ENCODE data around the gene FIBCD1.

Gene FIBCD1

DNA sequence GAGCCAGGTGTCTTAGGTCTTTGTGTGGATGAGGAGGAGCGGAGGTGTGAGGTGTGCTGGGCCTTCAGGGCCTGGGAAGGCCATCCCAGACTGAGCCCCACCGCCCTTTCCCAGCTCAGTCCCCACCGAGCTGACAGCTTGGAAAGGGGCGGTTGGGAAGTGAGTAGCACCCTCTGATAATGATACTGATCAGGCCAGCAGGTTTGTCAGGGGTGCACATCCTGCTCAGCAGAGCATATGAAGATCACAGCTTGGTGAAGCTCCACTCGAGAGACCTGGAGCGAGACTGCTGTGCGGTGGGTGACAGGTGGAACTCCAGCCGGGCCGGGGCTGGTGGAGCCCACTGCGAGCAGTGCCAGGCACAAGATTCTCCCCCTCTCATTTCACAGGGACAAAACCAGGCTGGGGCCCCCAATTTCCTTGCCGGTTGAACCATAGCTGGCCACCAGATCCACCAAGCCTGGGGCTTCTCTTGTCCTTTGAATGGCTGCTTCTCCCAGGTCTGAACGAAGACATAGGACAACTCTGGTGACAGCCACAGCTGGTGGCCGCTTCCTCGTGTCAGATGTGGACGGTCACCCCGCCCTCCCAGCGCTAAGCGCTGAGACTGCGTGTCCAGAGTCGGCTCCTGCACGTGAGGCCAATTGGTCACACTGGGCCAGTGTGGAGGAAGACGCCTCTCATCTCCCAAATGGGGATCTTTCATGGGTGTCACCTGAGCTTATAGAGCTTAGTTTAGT, 50.7 kb downstream of the FIBCD1 start:
- Histone ChIP-seq H3K27me3 (ENCODE audit: insufficient read depth, low read depth) (no peaks in the 10 kb centered on the region), H4K20me1 (ENCODE audit: insufficient read depth) (no peaks in the 10 kb centered on the region), H3K9ac (no peak overlapping the region), H3K36me3 (ENCODE audit: insufficient read depth) (no peaks in the 10 kb centered on the region), H3K4me2 (no peak overlapping the region), H3K4me1 (ENCODE audit: low read depth, poor library complexity, severe bottlenecking) (no peaks in the 10 kb centered on the region), H3K4me3 (IDR thresholded peaks at IDR 0.05; ENCODE audit: insufficient read depth, low read depth, low read length) (no peak overlapping the region), H3K27ac (no peak overlapping the region), H2AFZ (ENCODE audit: low read depth) (no peak overlapping the region), H3K79me2 (ENCODE audit: insufficient read depth, low read depth) (no peaks in the 10 kb centered on the region)
- TF ChIP-seq, protein P1, sequence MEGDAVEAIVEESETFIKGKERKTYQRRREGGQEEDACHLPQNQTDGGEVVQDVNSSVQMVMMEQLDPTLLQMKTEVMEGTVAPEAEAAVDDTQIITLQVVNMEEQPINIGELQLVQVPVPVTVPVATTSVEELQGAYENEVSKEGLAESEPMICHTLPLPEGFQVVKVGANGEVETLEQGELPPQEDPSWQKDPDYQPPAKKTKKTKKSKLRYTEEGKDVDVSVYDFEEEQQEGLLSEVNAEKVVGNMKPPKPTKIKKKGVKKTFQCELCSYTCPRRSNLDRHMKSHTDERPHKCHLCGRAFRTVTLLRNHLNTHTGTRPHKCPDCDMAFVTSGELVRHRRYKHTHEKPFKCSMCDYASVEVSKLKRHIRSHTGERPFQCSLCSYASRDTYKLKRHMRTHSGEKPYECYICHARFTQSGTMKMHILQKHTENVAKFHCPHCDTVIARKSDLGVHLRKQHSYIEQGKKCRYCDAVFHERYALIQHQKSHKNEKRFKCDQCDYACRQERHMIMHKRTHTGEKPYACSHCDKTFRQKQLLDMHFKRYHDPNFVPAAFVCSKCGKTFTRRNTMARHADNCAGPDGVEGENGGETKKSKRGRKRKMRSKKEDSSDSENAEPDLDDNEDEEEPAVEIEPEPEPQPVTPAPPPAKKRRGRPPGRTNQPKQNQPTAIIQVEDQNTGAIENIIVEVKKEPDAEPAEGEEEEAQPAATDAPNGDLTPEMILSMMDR (conservative IDR thresholded peaks at IDR 0.05; ENCODE audit: low read depth, low read length): no peak

DNA sequence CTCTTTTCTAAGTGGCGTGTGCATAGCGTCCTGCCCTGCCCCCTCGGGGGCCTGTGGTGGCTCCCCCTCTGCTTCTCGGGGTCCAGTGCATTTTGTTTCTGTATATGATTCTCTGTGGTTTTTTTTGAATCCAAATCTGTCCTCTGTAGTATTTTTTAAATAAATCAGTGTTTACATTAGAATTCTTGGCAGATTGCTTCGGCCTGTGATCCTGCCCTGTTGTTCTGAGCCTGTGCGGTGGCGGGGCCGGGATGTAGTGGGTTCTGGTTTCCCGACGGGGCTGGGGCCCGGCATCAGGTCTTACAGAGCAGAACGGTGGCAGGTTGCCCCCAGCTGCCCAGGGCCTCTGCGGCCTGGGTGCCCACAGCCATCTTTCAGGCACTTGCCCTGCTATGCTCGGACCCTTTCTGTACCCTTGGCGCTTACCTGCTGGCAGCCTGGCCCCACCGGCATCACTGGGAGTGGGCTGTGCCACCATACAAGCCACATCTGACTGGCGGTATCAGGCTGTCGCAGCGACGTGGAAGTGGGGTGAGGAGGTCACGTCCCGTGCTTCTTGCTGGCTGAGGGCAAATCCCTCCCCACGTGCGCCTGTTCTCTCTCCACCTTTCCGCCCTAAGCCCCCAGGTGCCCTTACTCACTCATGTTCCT, 51.4 kb downstream of the FIBCD1 start:
- Histone ChIP-seq H2AFZ (ENCODE audit: low read depth) (no peak overlapping the region), H3K9ac (no peak overlapping the region)

DNA sequence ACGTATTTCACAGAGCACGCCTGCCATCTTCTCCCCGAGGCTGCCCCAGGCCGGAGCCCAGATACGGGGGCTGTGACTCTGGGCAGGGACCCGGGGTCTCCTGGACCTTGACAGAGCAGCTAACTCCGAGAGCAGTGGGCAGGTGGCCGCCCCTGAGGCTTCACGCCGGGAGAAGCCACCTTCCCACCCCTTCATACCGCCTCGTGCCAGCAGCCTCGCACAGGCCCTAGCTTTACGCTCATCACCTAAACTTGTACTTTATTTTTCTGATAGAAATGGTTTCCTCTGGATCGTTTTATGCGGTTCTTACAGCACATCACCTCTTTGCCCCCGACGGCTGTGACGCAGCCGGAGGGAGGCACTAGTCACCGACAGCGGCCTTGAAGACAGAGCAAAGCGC, 52.1 kb downstream of the FIBCD1 start:
- no peaks in the 10 kb centered on the region for H4K20me1 ChIP-seq (ENCODE audit: insufficient read depth)
- no peak overlapping the region for H3K4me2 ChIP-seq
- H3K9ac ChIP-seq: no peak overlapping the region
- no peak overlapping the region for H3K27ac ChIP-seq
- no peaks in the 10 kb centered on the region for H3K36me3 ChIP-seq (ENCODE audit: insufficient read depth)
- no peak overlapping the region for H3K4me3 ChIP-seq (IDR thresholded peaks at IDR 0.05; ENCODE audit: insufficient read depth, low read depth, low read length)
- no peaks in the 10 kb centered on the region for H3K4me1 ChIP-seq (ENCODE audit: low read depth, poor library complexity, severe bottlenecking)
- H3K27me3 ChIP-seq (ENCODE audit: insufficient read depth, low read depth): no peaks in the 10 kb centered on the region
- TF ChIP-seq, protein P1 (conservative IDR thresholded peaks at IDR 0.05; ENCODE audit: low read depth, low read length): no peak
- no peak overlapping the region for H2AFZ ChIP-seq (ENCODE audit: low read depth)
- H3K79me2 ChIP-seq (ENCODE audit: insufficient read depth, low read depth): no peaks in the 10 kb centered on the region

More for the DNA sequence above, 51.4 kb downstream of the FIBCD1 start:
- Histone ChIP-seq H3K36me3 (ENCODE audit: insufficient read depth) (no peaks in the 10 kb centered on the region), H3K27ac (no peak overlapping the region), H3K4me3 (IDR thresholded peaks at IDR 0.05; ENCODE audit: insufficient read depth, low read depth, low read length) (no peak overlapping the region), H3K4me2 (no peak overlapping the region), H3K4me1 (ENCODE audit: low read depth, poor library complexity, severe bottlenecking) (no peaks in the 10 kb centered on the region), H4K20me1 (ENCODE audit: insufficient read depth) (no peaks in the 10 kb centered on the region), H3K27me3 (ENCODE audit: insufficient read depth, low read depth) (no peaks in the 10 kb centered on the region), H3K79me2 (ENCODE audit: insufficient read depth, low read depth) (no peaks in the 10 kb centered on the region)
- TF ChIP-seq, protein P1 (conservative IDR thresholded peaks at IDR 0.05; ENCODE audit: low read depth, low read length): no peak

DNA sequence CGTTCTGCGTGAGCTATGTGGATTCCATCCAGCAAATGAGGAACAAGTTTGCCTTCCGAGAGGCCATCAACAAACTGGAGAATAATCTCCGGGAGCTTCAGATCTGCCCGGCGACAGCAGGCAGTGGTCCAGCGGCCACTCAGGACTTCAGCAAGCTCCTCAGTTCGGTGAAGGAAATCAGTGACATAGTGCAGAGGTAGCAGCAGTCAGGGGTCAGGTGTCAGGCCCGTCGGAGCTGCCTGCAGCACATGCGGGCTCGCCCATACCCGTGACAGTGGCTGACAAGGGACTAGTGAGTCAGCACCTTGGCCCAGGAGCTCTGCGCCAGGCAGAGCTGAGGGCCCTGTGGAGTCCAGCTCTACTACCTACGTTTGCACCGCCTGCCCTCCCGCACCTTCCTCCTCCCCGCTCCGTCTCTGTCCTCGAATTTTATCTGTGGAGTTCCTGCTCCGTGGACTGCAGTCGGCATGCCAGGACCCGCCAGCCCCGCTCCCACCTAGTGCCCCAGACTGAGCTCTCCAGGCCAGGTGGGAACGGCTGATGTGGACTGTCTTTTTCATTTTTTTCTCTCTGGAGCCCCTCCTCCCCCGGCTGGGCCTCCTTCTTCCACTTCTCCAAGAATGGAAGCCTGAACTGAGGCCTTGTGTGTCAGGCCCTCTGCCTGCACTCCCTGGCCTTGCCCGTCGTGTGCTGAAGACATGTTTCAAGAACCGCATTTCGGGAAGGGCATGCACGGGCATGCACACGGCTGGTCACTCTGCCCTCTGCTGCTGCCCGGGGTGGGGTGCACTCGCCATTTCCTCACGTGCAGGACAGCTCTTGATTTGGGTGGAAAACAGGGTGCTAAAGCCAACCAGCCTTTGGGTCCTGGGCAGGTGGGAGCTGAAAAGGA, 53.3 kb downstream of the FIBCD1 start:
- Histone ChIP-seq H3K79me2 (ENCODE audit: insufficient read depth, low read depth) (no peaks in the 10 kb centered on the region), H3K27me3 (ENCODE audit: insufficient read depth, low read depth) (no peaks in the 10 kb centered on the region), H3K4me2 (no peak overlapping the region), H3K4me3 (IDR thresholded peaks at IDR 0.05; ENCODE audit: insufficient read depth, low read depth, low read length) (no peak overlapping the region), H3K4me1 (ENCODE audit: low read depth, poor library complexity, severe bottlenecking) (no peaks in the 10 kb centered on the region), H2AFZ (ENCODE audit: low read depth) (no peak overlapping the region), H3K36me3 (ENCODE audit: insufficient read depth) (no peaks in the 10 kb centered on the region), H3K9ac (no peak overlapping the region), H4K20me1 (ENCODE audit: insufficient read depth) (no peaks in the 10 kb centered on the region), H3K27ac (no peak overlapping the region)
- TF ChIP-seq, protein P1 (conservative IDR thresholded peaks at IDR 0.05; ENCODE audit: low read depth, low read length): no peak
